GM23338 (cell line): Measurements from ENCODE around the gene KDM4B. TPM values are rescaled to one million over a fixed set of nuclear protein-coding genes. Genes with fewer than 3 reads are reported as not detected.

Experiments used
- ATAC-seq: fragments of 200-7000 bp; cut with Tn5 transposase; 3 replicates; pipeline ENCODE4 v1.9.1; 2020
- DNase-seq: peaks from one replicate; pipeline ENCODE4 v3.0.0-alpha.2; 2015; ENCODE audit warnings: low spot score
- H2AFZ ChIP-seq: fragments of 200-600 bp; sonication (generic); 2 replicates; pipeline ENCODE4 v1.8.0; 2016; ENCODE audit warnings: antibody characterized with exemption, mild to moderate bottlenecking, moderate library complexity
- H3F3A ChIP-seq: fragments of 200-600 bp; sonication (generic); replicated peaks from 2 replicates; pipeline ENCODE4 v1.8.0; 2017; ENCODE audit warnings: antibody characterized with exemption, mixed run types, low read depth
- H3K27ac ChIP-seq: fragments of 200-600 bp; sonication (generic); 2 replicates; pipeline ENCODE4 v1.6.1; 2016; ENCODE audit warnings: low read depth
- H3K27me3 ChIP-seq: fragments of 200-600 bp; sonication (generic); 2 replicates; pipeline ENCODE4 v1.8.0; 2016; ENCODE audit warnings: mild to moderate bottlenecking, mixed run types, moderate library complexity; ENCODE audit not compliant: insufficient read depth
- H3K36me3 ChIP-seq: fragments of 200-600 bp; sonication (generic); 2 replicates; pipeline ENCODE4 v1.8.0; 2016; ENCODE audit warnings: mild to moderate bottlenecking; ENCODE audit not compliant: insufficient read depth
- H3K4me1 ChIP-seq: fragments of 200-600 bp; sonication (generic); 2 replicates; pipeline ENCODE4 v1.8.0; 2016; ENCODE audit warnings: mild to moderate bottlenecking, moderate library complexity; ENCODE audit not compliant: insufficient read depth
- H3K4me2 ChIP-seq: fragments of 200-600 bp; sonication (generic); 2 replicates; pipeline ENCODE4 v1.7.1; 2017; ENCODE audit warnings: mixed run types
- H3K4me3 ChIP-seq: fragments of 200-600 bp; sonication (generic); 2 replicates; pipeline ENCODE4 v1.6.1; 2016; ENCODE audit warnings: mixed run types
- H3K79me2 ChIP-seq: fragments of 200-600 bp; sonication (generic); replicated peaks from 2 replicates; pipeline ENCODE4 v1.8.0; 2017; ENCODE audit warnings: mild to moderate bottlenecking; ENCODE audit not compliant: insufficient read depth
- H3K9me2 ChIP-seq: fragments of 200-600 bp; sonication (generic); 2 replicates; pipeline ENCODE4 v1.8.0; 2017; ENCODE audit not compliant: insufficient read depth
- H4K20me1 ChIP-seq: fragments of 200-600 bp; sonication (generic); replicated peaks from 2 replicates; pipeline ENCODE4 v1.8.0; 2017; ENCODE audit warnings: mild to moderate bottlenecking; ENCODE audit not compliant: insufficient read depth
- H3K27ac Mint-ChIP-seq: 2 replicates; pipeline ENCODE4 v1.8.0; 2020; ENCODE audit warnings: inconsistent platforms, mild to moderate bottlenecking, moderate library complexity, mixed read lengths
- H3K27me3 Mint-ChIP-seq: 3 replicates; pipeline ENCODE4 v1.8.0; 2022; ENCODE audit warnings: low read depth, mild to moderate bottlenecking, moderate library complexity, mixed read lengths, inconsistent platforms; ENCODE audit not compliant: insufficient read depth, poor library complexity
- H3K36me3 Mint-ChIP-seq: 3 replicates; pipeline ENCODE4 v1.8.0; 2021; ENCODE audit warnings: low read depth, mild to moderate bottlenecking, inconsistent platforms, moderate library complexity, mixed read lengths
- H3K4me1 Mint-ChIP-seq: 3 replicates; pipeline ENCODE4 v1.8.0; 2020; ENCODE audit warnings: mild to moderate bottlenecking, inconsistent platforms, mixed read lengths
- H3K4me3 Mint-ChIP-seq: 3 replicates; pipeline ENCODE4 v1.8.0; 2021; ENCODE audit warnings: moderate library complexity, mild to moderate bottlenecking, inconsistent platforms, mixed read lengths
- H3K9me3 Mint-ChIP-seq: 3 replicates; pipeline ENCODE4 v1.8.0; 2020; ENCODE audit warnings: moderate library complexity, mild to moderate bottlenecking, inconsistent platforms, mixed read lengths
- CREB1 ChIP-seq: fragments of 250-450 bp; sonication (Bioruptor Pico); IDR thresholded peaks from 2 replicates; pipeline ENCODE4 v1.5.0; 2020; ENCODE audit warnings: low read depth, mild to moderate bottlenecking, moderate library complexity
- CTCF ChIP-seq, 2 experiments: fragments of 200-600 bp in 1 of 2; sonication (generic) in 1 of 2; conservative IDR thresholded peaks; 2 replicates each; pipeline versions ENCODE4 v1.5.1 to v1.6.1; 2016 to 2017; ENCODE audit warnings: antibody characterized with exemption in 2 of 2, low read depth in 2 of 2, mild to moderate bottlenecking in 2 of 2, moderate library complexity in 1 of 2
- ETS1 ChIP-seq: IDR thresholded peaks from 2 replicates; pipeline ENCODE4 v1.6.1; 2016; ENCODE audit warnings: antibody characterized with exemption
- EZH2phosphoT487 ChIP-seq: fragments of 200-600 bp; sonication (generic); IDR thresholded peaks from one replicate; pipeline ENCODE4 v1.8.1; 2018; ENCODE audit warnings: antibody characterized with exemption; ENCODE audit not compliant: unreplicated experiment
- NANOG ChIP-seq: IDR thresholded peaks from 2 replicates; pipeline ENCODE4 v1.6.1; 2016; ENCODE audit warnings: antibody characterized with exemption, borderline replicate concordance
- POLR2AphosphoS5 ChIP-seq: IDR thresholded peaks from 2 replicates; pipeline ENCODE4 v1.6.1; 2016; ENCODE audit warnings: antibody characterized with exemption, low read depth
- REST ChIP-seq: IDR thresholded peaks from one replicate; pipeline ENCODE4 v1.6.1; 2018; ENCODE audit warnings: antibody characterized with exemption; ENCODE audit not compliant: unreplicated experiment
- ZNF114 ChIP-seq: fragments of 250-450 bp; sonication (Bioruptor Pico); IDR thresholded peaks from 2 replicates; pipeline ENCODE4 v1.5.0; 2020; ENCODE audit warnings: mild to moderate bottlenecking, moderate library complexity
- ZNF331 ChIP-seq: fragments of 250-450 bp; sonication (Bioruptor Pico); IDR thresholded peaks from 2 replicates; pipeline ENCODE4 v1.5.0; 2020; ENCODE audit warnings: low read depth, mild to moderate bottlenecking, moderate library complexity
- ZNF462 ChIP-seq: fragments of 250-450 bp; sonication (Bioruptor Pico); IDR thresholded peaks from 2 replicates; pipeline ENCODE4 v1.5.0; 2020; ENCODE audit warnings: mild to moderate bottlenecking, moderate library complexity
- polyA plus RNA-seq: library from polyadenylated mRNA; unstranded; fragments of >200 nt; fragmentation: Nextera tagmentation; extraction: Ambion mirVana; gene quantifications from 2 replicates; pipeline ENCODE4 v1.2.1, GENCODE V29; 2016
- total RNA-seq: library from RNA; depleted of rRNA; stranded (reverse); fragments of >200 nt; shearing (Covaris generic); gene quantifications from 2 replicates; pipeline ENCODE4 v1.2.3, GENCODE V29; 2014

Gene KDM4B
- total and polyA plus RNA-seq, 2 experiments from 2014 or later = 9.1 to 27.6 TPM

- no peak for TF ChIP-seq ZNF462 (CRISPR knock-in tag)
- no peak for TF ChIP-seq ETS1
- TF ChIP-seq ZNF331 (CRISPR knock-in tag) = no peak
- no peak for TF ChIP-seq POLR2AphosphoS5
- no peak for TF ChIP-seq ZNF114
- TF ChIP-seq NANOG = no peak
- no peak for TF ChIP-seq CTCF (conservative IDR thresholded peaks at IDR 0.05; ENCODE audit: low read depth in 2 of 2)
These were observed 34.9 kb downstream of the KDM4B start (continued) for GRCh38 chr19:5003781-5004180.

GRCh38 chr19:5005096-5005495 lies 36.2 kb downstream of the KDM4B start:
- H4K20me1 ChIP-seq = peaks cover 22% of the 10 kb centered on the region; the same call in 1 of the 2 replicates
- TF ChIP-seq CREB1 (CRISPR knock-in tag) (no peak), REST (no peak), EZH2phosphoT487 (no peak), CTCF (conservative IDR thresholded peaks at IDR 0.05; ENCODE audit: low read depth in 2 of 2) (no peak), ZNF114 (no peak)

More at GRCh38 chr19:5005096-5005495, 36.2 kb downstream of the KDM4B start:
- Histone ChIP-seq H3K4me3 (no peak overlapping the region), H3K36me3 (no peaks in the 10 kb centered on the region), H3K79me2 (peaks cover 72% of the 10 kb centered on the region), H3K27me3 (no peaks in the 10 kb centered on the region), H3K4me1 (no peaks in the 10 kb centered on the region), H2AFZ (no peak overlapping the region), H3K27ac (no peak overlapping the region), H3F3A (0 out of 2 replicates have a peak, but pooled peaks cover 4% of the 10 kb centered on the region), H3K4me2 (no peak overlapping the region), H3K9me2 (no peaks in the 10 kb centered on the region)
- no peaks in the 10 kb centered on the region; the same call in 1 of the 3 replicates for H3K4me1 Mint-ChIP-seq
- no peak overlapping the region for H3K27ac Mint-ChIP-seq
- H3K4me3 Mint-ChIP-seq = no peak overlapping the region
- H3K27me3 Mint-ChIP-seq = peaks cover 6% of the 10 kb centered on the region
- peaks cover 11% of the 10 kb centered on the region for H3K36me3 Mint-ChIP-seq
- peaks cover 6% of the 10 kb centered on the region; the same call in 2 of the 3 replicates for H3K9me3 Mint-ChIP-seq
- DNase-seq (no peak), ATAC-seq (no peak)
